AG09309 (cell line): ENCODE results near the gene CUBN.

Experiments
- DNase-seq: peaks from one replicate; pipeline ENCODE4 v3.0.0-alpha.2; 2010; ENCODE audit warnings: low read depth
- H3K4me3 ChIP-seq: 2 replicates; pipeline ENCODE4 v1.5.1; 2011; ENCODE audit warnings: mild to moderate bottlenecking, low read depth, low read length, moderate library complexity; ENCODE audit not compliant: control insufficient read depth
- CTCF ChIP-seq: IDR thresholded peaks from 2 replicates; pipeline ENCODE4 v1.5.1; 2011; ENCODE audit warnings: mild to moderate bottlenecking, low read depth, low read length, inconsistent platforms; ENCODE audit not compliant: insufficient read depth, control insufficient read depth; ENCODE audit errors: missing control alignments

The CUBN gene

GRCh38 chr10:16792675-16793074 is 336.9 kb downstream of the CUBN start:
- no peak for TF ChIP-seq CTCF
- no peak overlapping the region for H3K4me3 ChIP-seq
- peak; percentile 27 for DNase-seq

GRCh38 chr10:16789765-16790164 is 339.8 kb downstream of the CUBN start:
- H3K4me3 ChIP-seq: no peak overlapping the region
- no peak for TF ChIP-seq CTCF
- no peak for DNase-seq

GRCh38 chr10:16789261-16789660 is 340.4 kb downstream of the CUBN start:
- DNase-seq: no peak
- H3K4me3 ChIP-seq: no peak overlapping the region
- TF ChIP-seq CTCF: no peak

GRCh38 chr10:16788778-16789177 is 340.8 kb downstream of the CUBN start:
- DNase-seq: no peak
- no peak for TF ChIP-seq CTCF
- no peak overlapping the region for H3K4me3 ChIP-seq

GRCh38 chr10:16788125-16788524 is 341.5 kb downstream of the CUBN start:
- H3K4me3 ChIP-seq: no peak overlapping the region
- DNase-seq: no peak
- TF ChIP-seq CTCF: no peak

GRCh38 chr10:16787361-16787791 is 342.2 kb downstream of the CUBN start:
- no peak for TF ChIP-seq CTCF
- H3K4me3 ChIP-seq: no peak overlapping the region
- no peak for DNase-seq

GRCh38 chr10:16780338-16780880 is 349.2 kb downstream of the CUBN start:
- no peak for DNase-seq
- no peak overlapping the region for H3K4me3 ChIP-seq
- no peak for TF ChIP-seq CTCF
